AG04450 (cell line): ENCODE measurements around the gene MLYCD. TPM values are rescaled to one million over a fixed set of nuclear protein-coding genes. Genes with fewer than 3 reads are reported as not detected.

Experiments used
- CTCF ChIA-PET: fragments of 300-600, 350-600 bp; formaldehyde crosslinking; extraction: SDS; loops from one replicate; lab custom pipeline; 2022; ENCODE audit warnings: antibody characterized with exemption, inconsistent platforms; lab: Charles Lee
- POLR2A ChIA-PET: fragments of 350-600 bp; formaldehyde crosslinking; extraction: SDS; loops from one replicate; lab custom pipeline; 2021; ENCODE audit warnings: antibody characterized with exemption, inconsistent platforms; lab: Yijun Ruan, JAX
- DNase-seq: peaks from one replicate; pipeline ENCODE4 v3.0.0-alpha.2; 2011; ENCODE audit warnings: low read depth, low spot score
- H3K27ac ChIP-seq: one replicate; pipeline ENCODE4 v1.5.1; 2012; ENCODE audit warnings: low read depth, low read length, control low read depth
- H3K27me3 ChIP-seq: one replicate; pipeline ENCODE4 v1.6.0; 2012; ENCODE audit warnings: low read length; ENCODE audit not compliant: control insufficient read depth, insufficient read depth
- H3K4me3 ChIP-seq: 2 replicates; pipeline ENCODE4 v1.5.1; 2011; ENCODE audit warnings: mild to moderate bottlenecking, low read depth, low read length, control low read depth
- H3K9me3 ChIP-seq: 2 replicates; pipeline ENCODE4 v1.5.1; 2012; ENCODE audit warnings: low read length; ENCODE audit not compliant: control insufficient read depth, insufficient read depth
- CTCF ChIP-seq: IDR thresholded peaks from 2 replicates; pipeline ENCODE4 v1.5.1; 2011; ENCODE audit warnings: low read depth, low read length, control low read depth, inconsistent platforms
- polyA plus RNA-seq: library from polyadenylated mRNA; depleted of rRNA; stranded (reverse); fragments of >200 nt; gene quantifications from 2 replicates; pipeline ENCODE4 v1.2.3, GENCODE V29; 2011

MLYCD gene
- polyA plus RNA-seq, 1 experiment = 2.0 TPM

GRCh38 chr16:83891742-83892141, 7.2 kb upstream of the MLYCD start:
- CTCF ChIA-PET = interaction anchor here (0.6 kb wide), 1 partner anchor 77 kb away, joined by 4 read pairs; no protein-coding TSS in a partner anchor
- no peak overlapping the region for H3K27ac ChIP-seq
- H3K9me3 ChIP-seq = peaks cover 9% of the 10 kb centered on the region; the same call in 1 of the 2 replicates
- peaks cover 14% of the 10 kb centered on the region for H3K27me3 ChIP-seq
- POLR2A ChIA-PET = interaction anchor here (0.7 kb wide), 1 partner anchor 70 kb away, joined by 11 read pairs; no protein-coding TSS in a partner anchor
- TF ChIP-seq CTCF = no peak
- DNase-seq = no peak
- no peak overlapping the region for H3K4me3 ChIP-seq

- H3K4me3 ChIP-seq = no peak overlapping the region
- H3K27me3 ChIP-seq = peaks cover 6% of the 10 kb centered on the region
- no peak for DNase-seq
- no peak overlapping the region for H3K27ac ChIP-seq
- ChIA-PET CTCF (no interaction called here), POLR2A (no interaction called here)
- TF ChIP-seq CTCF = no peak
- peaks cover 9% of the 10 kb centered on the region for H3K9me3 ChIP-seq
Observed at GRCh38 chr16:83895243-83895642, 3.7 kb upstream of the MLYCD start.

GRCh38 chr16:83895942-83896341, 3.0 kb upstream of the MLYCD start:
- Histone ChIP-seq H3K9me3 (peaks cover 9% of the 10 kb centered on the region), H3K27ac (no peak overlapping the region), H3K27me3 (peaks cover 6% of the 10 kb centered on the region), H3K4me3 (no peak overlapping the region)
- POLR2A ChIA-PET = no interaction called here
- no peak for TF ChIP-seq CTCF
- CTCF ChIA-PET = no interaction called here
- no peak for DNase-seq

- POLR2A ChIA-PET = no interaction called here
- peak; percentile 13 for DNase-seq
- CTCF ChIA-PET = interaction anchor here (0.9 kb wide), 1 partner anchor 28 kb away, joined by 6 read pairs; no protein-coding TSS in a partner anchor
- Histone ChIP-seq H3K27ac (no peak overlapping the region), H3K4me3 (peak overlapping the region; percentile 72), H3K9me3 (no peaks in the 10 kb centered on the region; the same call in 1 of the 2 replicates), H3K27me3 (peaks cover 5% of the 10 kb centered on the region)
- no peak for TF ChIP-seq CTCF
Observed at GRCh38 chr16:83899272-83899897, 470 bp downstream of the MLYCD start.

GRCh38 chr16:83899978-83900377, 1.1 kb downstream of the MLYCD start:
- ChIA-PET CTCF (interaction anchor here (0.5 to 0.9 kb wide), 3 partner anchors 14 to 28 kb away, joined by 3 to 6 read pairs (median 3); no protein-coding TSS in a partner anchor), POLR2A (no interaction called here)
- no peaks in the 10 kb centered on the region; the same call in 1 of the 2 replicates for H3K9me3 ChIP-seq
- H3K27me3 ChIP-seq = peaks cover under 1% of the 10 kb centered on the region
- DNase-seq = no peak
- TF ChIP-seq CTCF = no peak
- H3K4me3 ChIP-seq = peak overlapping the region; percentile 72
- H3K27ac ChIP-seq = no peak overlapping the region
